ENCODE measurements around the gene HMX1.

- no peak for TF ChIP-seq EZH2 (IDR thresholded peaks at IDR 0.05; ENCODE audit: low read length)
- TF ChIP-seq, protein P1, sequence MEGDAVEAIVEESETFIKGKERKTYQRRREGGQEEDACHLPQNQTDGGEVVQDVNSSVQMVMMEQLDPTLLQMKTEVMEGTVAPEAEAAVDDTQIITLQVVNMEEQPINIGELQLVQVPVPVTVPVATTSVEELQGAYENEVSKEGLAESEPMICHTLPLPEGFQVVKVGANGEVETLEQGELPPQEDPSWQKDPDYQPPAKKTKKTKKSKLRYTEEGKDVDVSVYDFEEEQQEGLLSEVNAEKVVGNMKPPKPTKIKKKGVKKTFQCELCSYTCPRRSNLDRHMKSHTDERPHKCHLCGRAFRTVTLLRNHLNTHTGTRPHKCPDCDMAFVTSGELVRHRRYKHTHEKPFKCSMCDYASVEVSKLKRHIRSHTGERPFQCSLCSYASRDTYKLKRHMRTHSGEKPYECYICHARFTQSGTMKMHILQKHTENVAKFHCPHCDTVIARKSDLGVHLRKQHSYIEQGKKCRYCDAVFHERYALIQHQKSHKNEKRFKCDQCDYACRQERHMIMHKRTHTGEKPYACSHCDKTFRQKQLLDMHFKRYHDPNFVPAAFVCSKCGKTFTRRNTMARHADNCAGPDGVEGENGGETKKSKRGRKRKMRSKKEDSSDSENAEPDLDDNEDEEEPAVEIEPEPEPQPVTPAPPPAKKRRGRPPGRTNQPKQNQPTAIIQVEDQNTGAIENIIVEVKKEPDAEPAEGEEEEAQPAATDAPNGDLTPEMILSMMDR (optimal IDR thresholded peaks at IDR 0.05 in 1 of 3, IDR thresholded peaks at IDR 0.05 in 1 of 3, conservative IDR thresholded peaks at IDR 0.05 in 1 of 3; ENCODE audit: extremely low read depth in 1 of 3, insufficient read depth in 2 of 3, low read length in 3 of 3), result no peak
These were observed 5.8 kb downstream of the HMX1 start for GRCh38 chr4:8865681-8866310.

Measured in keratinocyte (primary cell).